Smooth muscle cell (in vitro differentiated cells): ENCODE data around the gene INSRR. TPM values are rescaled to one million over a fixed set of nuclear protein-coding genes. Genes with fewer than 3 reads are reported as not detected.
A peak's percentile ranks its signal among the peaks of the same experiment; 100 is the strongest.

Experiments used
- DNase-seq: peaks from one replicate; lab custom pipeline; 2025; ENCODE audit not compliant: unreplicated experiment; lab: John Stamatoyannopoulos, UW
- H2AFZ ChIP-seq: fragments of 200-600 bp; sonication (generic); 2 replicates; pipeline ENCODE4 v1.6.0; 2016; ENCODE audit warnings: antibody characterized with exemption, low read depth, mild to moderate bottlenecking
- H3F3A ChIP-seq: fragments of 200-600 bp; sonication (generic); 2 replicates; pipeline ENCODE4 v1.6.0; 2017; ENCODE audit warnings: antibody characterized with exemption, low read depth
- H3K27ac ChIP-seq: fragments of 200-600 bp; sonication (generic); 2 replicates; pipeline ENCODE4 v1.5.1; 2016; ENCODE audit warnings: low read depth, mild to moderate bottlenecking
- H3K27me3 ChIP-seq: fragments of 200-600 bp; sonication (generic); 2 replicates; pipeline ENCODE4 v1.6.1; 2016; ENCODE audit warnings: low read depth, mild to moderate bottlenecking
- H3K36me3 ChIP-seq: fragments of 200-600 bp; sonication (generic); 2 replicates; pipeline ENCODE4 v1.5.1; 2016; ENCODE audit warnings: low read depth
- H3K4me1 ChIP-seq: fragments of 200-600 bp; sonication (generic); 2 replicates; pipeline ENCODE4 v1.5.1; 2016; ENCODE audit warnings: low read depth
- H3K4me2 ChIP-seq: fragments of 200-600 bp; sonication (generic); 2 replicates; pipeline ENCODE4 v1.6.0; 2016; ENCODE audit warnings: mild to moderate bottlenecking
- H3K4me3 ChIP-seq: fragments of 200-600 bp; sonication (generic); 2 replicates; pipeline ENCODE4 v1.5.1; 2016; ENCODE audit warnings: mild to moderate bottlenecking
- H3K79me2 ChIP-seq: fragments of 200-600 bp; sonication (generic); 2 replicates; pipeline ENCODE4 v1.6.0; 2016; ENCODE audit warnings: low read depth, mild to moderate bottlenecking
- H3K9ac ChIP-seq: fragments of 200-600 bp; sonication (generic); 2 replicates; pipeline ENCODE4 v1.6.0; 2016; ENCODE audit warnings: low read depth
- H3K9me3 ChIP-seq: fragments of 200-600 bp; sonication (generic); replicated peaks from 2 replicates; pipeline ENCODE4 v1.5.1; 2016; ENCODE audit warnings: low read depth
- H4K20me1 ChIP-seq: fragments of 200-600 bp; sonication (generic); 2 replicates; pipeline ENCODE4 v1.6.0; 2016; ENCODE audit warnings: low read depth
- WGBS: methylation state at CpG from one replicate; pipeline ENCODE4 v1.1.7; 2016; ENCODE audit warnings: low lambda C conversion rate; 5-methylcytosine and 5-hydroxymethylcytosine counted together
- polyA plus RNA-seq: library from polyadenylated mRNA; unstranded; fragments of >200 nt; fragmentation: Nextera tagmentation; extraction: Ambion mirVana; gene quantifications from 2 replicates; pipeline ENCODE4 v1.2.1, GENCODE V29; 2016
- total RNA-seq: library from RNA; depleted of rRNA; stranded (reverse); fragments of >200 nt; gene quantifications from 2 replicates; pipeline ENCODE4 v1.2.3, GENCODE V29; 2014
- TF ChIP-seq, protein P1 (sequence below): fragments of 200-600 bp; sonication (generic); IDR thresholded peaks from 2 replicates; pipeline ENCODE4 v1.5.1; 2017; ENCODE audit warnings: borderline replicate concordance, mild to moderate bottlenecking, antibody characterized with exemption; ENCODE audit not compliant: insufficient read depth, poor library complexity, severe bottlenecking

Gene INSRR
- total and polyA plus RNA-seq, 2 experiments from 2014 or later = 0.36 to 0.45 TPM

DNA sequence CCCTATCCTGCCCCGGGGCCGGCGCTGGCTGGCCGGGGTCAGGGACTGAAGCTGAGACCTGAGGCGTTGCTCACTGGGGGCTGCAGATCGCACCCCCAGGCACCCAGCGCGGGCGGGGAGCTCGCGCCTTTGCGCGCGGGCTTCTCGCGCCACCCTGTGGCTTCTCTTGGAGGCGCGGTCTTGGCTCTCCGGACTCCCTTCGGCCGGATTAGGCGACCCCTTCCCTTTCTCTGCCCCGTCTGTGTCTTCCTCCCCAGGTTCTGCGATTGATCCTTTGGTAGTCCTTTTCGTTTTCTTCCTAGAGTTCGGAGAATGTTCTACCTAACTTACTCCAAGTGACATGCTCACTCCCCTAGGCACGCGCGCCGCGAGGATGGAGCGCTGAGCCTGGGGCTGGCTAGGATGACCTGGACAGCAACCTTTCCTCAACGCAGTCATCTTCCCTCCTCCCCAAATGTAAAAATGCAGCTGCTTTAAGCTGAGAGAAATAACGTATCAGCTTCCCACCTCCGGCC is 1.3 kb upstream of the INSRR start:
- Histone ChIP-seq H3K27ac (no peak overlapping the region), H4K20me1 (no peaks in the 10 kb centered on the region), H3K27me3 (peaks cover 14% of the 10 kb centered on the region), H3K79me2 (no peaks in the 10 kb centered on the region), H3F3A (peaks cover 4% of the 10 kb centered on the region), H3K4me2 (peak overlapping the region; percentile 96), H3K4me3 (peak overlapping the region; percentile 57), H3K9me3 (no peaks in the 10 kb centered on the region), H3K4me1 (peaks cover 29% of the 10 kb centered on the region), H3K9ac (no peak overlapping the region), H3K36me3 (no peaks in the 10 kb centered on the region), H2AFZ (peak overlapping the region; percentile 67)
- WGBS = 1% methylated on average over 33 of the region's 35 CpGs
- TF ChIP-seq, protein P1, sequence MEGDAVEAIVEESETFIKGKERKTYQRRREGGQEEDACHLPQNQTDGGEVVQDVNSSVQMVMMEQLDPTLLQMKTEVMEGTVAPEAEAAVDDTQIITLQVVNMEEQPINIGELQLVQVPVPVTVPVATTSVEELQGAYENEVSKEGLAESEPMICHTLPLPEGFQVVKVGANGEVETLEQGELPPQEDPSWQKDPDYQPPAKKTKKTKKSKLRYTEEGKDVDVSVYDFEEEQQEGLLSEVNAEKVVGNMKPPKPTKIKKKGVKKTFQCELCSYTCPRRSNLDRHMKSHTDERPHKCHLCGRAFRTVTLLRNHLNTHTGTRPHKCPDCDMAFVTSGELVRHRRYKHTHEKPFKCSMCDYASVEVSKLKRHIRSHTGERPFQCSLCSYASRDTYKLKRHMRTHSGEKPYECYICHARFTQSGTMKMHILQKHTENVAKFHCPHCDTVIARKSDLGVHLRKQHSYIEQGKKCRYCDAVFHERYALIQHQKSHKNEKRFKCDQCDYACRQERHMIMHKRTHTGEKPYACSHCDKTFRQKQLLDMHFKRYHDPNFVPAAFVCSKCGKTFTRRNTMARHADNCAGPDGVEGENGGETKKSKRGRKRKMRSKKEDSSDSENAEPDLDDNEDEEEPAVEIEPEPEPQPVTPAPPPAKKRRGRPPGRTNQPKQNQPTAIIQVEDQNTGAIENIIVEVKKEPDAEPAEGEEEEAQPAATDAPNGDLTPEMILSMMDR = peak; percentile 73
- peak; percentile 30 for DNase-seq

DNA sequence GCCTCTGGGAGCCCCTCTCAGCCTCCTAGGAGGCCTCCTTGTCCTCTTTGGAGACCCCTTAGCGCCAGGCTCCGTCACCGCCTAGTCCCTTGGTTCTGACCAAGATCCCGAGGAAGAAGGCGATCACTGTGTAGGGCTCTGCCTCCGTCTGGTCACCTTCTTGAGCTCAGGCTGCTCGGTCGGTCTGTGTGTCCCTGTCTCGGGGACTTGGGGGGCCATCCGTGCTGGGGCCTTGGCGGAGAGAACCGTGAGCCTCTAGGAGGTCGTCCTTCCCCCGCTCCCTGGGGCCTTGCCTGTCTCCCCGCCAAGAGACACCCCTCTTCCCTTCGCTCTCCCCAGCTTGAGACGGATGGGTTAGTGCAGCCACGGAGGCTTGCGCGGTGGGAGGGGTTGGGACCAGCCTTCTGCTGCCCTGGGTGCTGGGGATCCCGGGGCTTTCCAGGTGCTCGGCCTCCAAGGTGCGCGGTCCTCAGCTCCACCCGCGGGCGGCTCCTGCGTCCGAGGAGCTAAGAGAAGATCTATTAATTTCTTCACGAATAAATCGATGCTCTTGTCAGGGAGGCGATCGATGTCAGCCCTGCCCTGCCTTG is 701 bp upstream of the INSRR start:
- no peaks in the 10 kb centered on the region for H3K9me3 ChIP-seq
- H4K20me1 ChIP-seq = no peaks in the 10 kb centered on the region
- H3K36me3 ChIP-seq = no peaks in the 10 kb centered on the region
- H3F3A ChIP-seq = peaks cover 4% of the 10 kb centered on the region
- no peak for DNase-seq
- no peaks in the 10 kb centered on the region for H3K79me2 ChIP-seq
- H2AFZ ChIP-seq = peak overlapping the region; percentile 67
- no peak overlapping the region for H3K27ac ChIP-seq
- WGBS = 6% methylated on average over 32 of the region's 33 CpGs
- TF ChIP-seq, protein P1 = no peak
- peaks cover 29% of the 10 kb centered on the region for H3K4me1 ChIP-seq
- no peak overlapping the region for H3K9ac ChIP-seq
- H3K27me3 ChIP-seq = peaks cover 14% of the 10 kb centered on the region
- H3K4me2 ChIP-seq = peak overlapping the region; percentile 96
- H3K4me3 ChIP-seq = peak overlapping the region; percentile 57

DNA sequence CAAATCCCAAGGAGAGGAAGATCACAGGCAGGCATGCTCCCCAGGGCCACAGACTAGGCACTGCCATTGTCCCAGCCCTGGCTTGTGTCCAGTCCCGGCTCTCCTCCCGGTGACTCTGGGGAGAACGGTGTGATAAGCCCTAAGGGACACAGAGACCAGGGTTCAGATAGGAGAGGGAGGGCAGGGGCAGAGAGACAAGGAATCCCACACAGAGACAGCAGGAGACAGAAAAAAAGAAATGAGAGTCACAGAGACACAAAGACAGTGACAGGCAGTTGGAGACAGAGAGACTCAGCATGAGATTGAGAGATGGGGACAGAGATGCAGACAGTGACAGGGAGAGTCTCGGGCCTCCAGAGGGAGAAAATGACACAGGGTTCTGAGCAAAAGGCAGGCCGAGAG is 361 bp downstream of the INSRR start:
- H4K20me1 ChIP-seq = no peaks in the 10 kb centered on the region
- DNase-seq = no peak
- H3K36me3 ChIP-seq = no peaks in the 10 kb centered on the region
- no peak overlapping the region for H3K9ac ChIP-seq
- H2AFZ ChIP-seq = peak overlapping the region; percentile 67
- H3K4me2 ChIP-seq = peak overlapping the region; percentile 96
- H3F3A ChIP-seq = peaks cover 4% of the 10 kb centered on the region
- TF ChIP-seq, protein P1 = no peak
- WGBS = 15% methylated on average over 5 of the region's 5 CpGs
- H3K4me3 ChIP-seq = peak overlapping the region; percentile 57
- peaks cover 29% of the 10 kb centered on the region for H3K4me1 ChIP-seq
- peaks cover 14% of the 10 kb centered on the region for H3K27me3 ChIP-seq
- H3K79me2 ChIP-seq = no peaks in the 10 kb centered on the region
- H3K9me3 ChIP-seq = no peaks in the 10 kb centered on the region
- no peak overlapping the region for H3K27ac ChIP-seq

DNA sequence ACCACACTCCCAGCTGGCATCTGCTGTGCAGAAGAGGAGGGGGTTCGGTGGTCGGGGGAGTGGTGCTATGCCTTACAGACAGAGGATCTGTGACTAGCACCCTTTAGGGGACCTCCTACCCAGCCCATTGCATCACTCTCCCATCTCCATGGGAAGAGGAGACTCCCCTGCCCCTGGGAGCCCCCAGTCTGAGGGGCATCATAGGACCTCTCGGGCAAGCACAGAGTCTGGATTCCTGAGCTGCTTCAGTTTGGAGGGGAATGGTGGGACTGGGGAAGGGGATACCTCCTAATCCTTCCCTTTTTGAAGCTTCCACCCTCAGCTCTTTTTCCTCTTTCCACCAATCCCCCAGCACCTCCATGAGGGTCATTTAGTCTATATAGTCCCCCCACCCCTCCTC is 1.4 kb downstream of the INSRR start:
- no peak for DNase-seq
- no peak overlapping the region for H3K27ac ChIP-seq
- H3K4me1 ChIP-seq = peaks cover 24% of the 10 kb centered on the region
- no peak overlapping the region for H3K9ac ChIP-seq
- H2AFZ ChIP-seq = no peak overlapping the region
- 88% methylated on average over 3 of the region's 3 CpGs for whole genome bisulfite sequencing
- H3K4me3 ChIP-seq = no peak overlapping the region
- no peak overlapping the region for H3K4me2 ChIP-seq
- no peaks in the 10 kb centered on the region for H3K36me3 ChIP-seq
- peaks cover 4% of the 10 kb centered on the region for H3F3A ChIP-seq
- H4K20me1 ChIP-seq = no peaks in the 10 kb centered on the region
- H3K79me2 ChIP-seq = no peaks in the 10 kb centered on the region
- H3K27me3 ChIP-seq = peaks cover 14% of the 10 kb centered on the region
- H3K9me3 ChIP-seq = no peaks in the 10 kb centered on the region
- TF ChIP-seq, protein P1 = no peak
